ENCODE results near the gene SP140.
"Not testable (repeated sequence)": the region's sequence is repeated elsewhere in the genome, so short reads cannot be mapped to it uniquely, and the experiment has no call there.

The SP140 gene

DNA sequence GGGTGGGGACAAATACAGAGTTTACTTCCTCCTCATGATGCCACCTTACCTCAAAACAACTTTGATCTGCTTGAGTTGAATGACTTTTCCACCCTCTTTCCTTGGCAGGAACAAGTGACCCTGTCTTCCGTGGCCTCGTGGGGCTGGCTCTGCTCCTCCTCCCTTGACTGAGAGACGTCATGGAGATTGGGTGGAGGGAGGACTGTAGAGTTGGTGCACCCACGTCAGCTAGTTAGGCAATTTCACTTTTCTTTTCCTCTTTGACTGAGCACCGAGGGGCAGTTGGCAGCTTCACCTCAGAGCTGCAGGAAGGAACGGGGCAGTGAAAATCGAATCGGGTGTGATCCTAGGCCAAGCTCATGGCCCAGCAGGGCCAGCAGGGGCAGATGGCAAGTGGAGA, at the start of gene SP140:
TSS of gene SP140 (plus strand) at position 251 of the 400 bp plus-strand sequence. CDS start at position 360, 109 bp downstream.
- no peak for DNase-seq (ENCODE audit: low read depth)

- DNase-seq (ENCODE audit: low read depth) = no peak
These were observed 48.5 kb upstream of the SP140 start for GRCh38 chr2:230176996-230177395.

- DNase-seq (ENCODE audit: low read depth) = no peak
These were observed 46.7 kb upstream of the SP140 start for GRCh38 chr2:230178546-230179485.

GRCh38 chr2:230179907-230180306, 45.6 kb upstream of the SP140 start:
- no peak for DNase-seq (ENCODE audit: low read depth)

GRCh38 chr2:230181195-230181594, 44.3 kb upstream of the SP140 start:
- DNase-seq (ENCODE audit: low read depth) = no peak

GRCh38 chr2:230184727-230185578, 40.6 kb upstream of the SP140 start:
- DNase-seq (ENCODE audit: low read depth) = no peak

- DNase-seq (ENCODE audit: low read depth) = no peak
These were observed 23.0 kb upstream of the SP140 start for GRCh38 chr2:230202430-230203109.

DNA sequence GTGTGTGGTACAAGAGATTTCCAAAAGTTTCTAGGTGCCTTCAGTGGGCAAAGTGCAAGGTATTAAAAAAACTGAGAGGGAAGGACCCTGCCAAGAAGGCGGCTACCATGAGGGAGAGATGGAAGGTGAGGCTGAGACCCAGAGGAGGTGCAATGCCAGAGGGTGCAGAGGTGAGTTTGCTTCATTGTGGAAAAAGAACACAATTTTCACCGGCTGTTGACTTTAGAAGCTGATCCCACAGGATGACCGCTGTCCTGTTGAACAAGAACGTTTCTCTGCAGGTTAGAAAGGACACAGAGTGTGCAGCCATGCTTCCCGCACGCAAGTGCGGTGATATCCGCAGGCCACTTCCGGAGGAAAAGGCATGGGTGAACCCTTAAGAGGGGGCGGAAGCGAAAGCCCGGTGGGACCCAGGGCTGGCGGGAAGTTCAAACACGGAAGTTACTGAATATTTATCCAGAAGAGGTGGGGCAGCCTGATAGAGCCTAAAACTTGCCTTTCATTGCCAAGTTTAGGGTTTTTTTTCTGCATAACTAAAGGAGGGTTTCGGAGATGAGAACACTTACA, 22.3 kb upstream of the SP140 start:
- no peak for DNase-seq (ENCODE audit: low read depth)

- no peak for DNase-seq (ENCODE audit: low read depth)
These were observed 20.5 kb upstream of the SP140 start for GRCh38 chr2:230205034-230205433.

DNA sequence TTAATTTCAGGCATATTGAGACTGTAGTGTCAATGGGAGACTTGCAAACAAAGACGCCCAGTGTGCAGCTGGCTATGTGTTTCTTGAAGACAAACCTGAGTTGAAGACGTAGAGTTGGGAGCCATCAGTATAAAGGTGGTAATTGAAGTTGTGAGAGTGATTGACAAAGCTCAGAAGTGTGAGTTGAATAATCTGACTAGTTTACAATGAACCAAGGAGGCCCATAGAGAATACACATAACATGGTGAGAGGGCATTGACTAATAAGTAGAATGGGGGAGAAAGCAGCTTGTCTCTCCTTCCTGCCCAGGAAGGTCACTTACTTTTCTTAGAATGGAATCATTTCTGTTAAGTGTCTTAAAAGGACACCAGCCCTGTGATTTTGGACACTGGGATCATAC, 19.8 kb upstream of the SP140 start:
- DNase-seq (ENCODE audit: low read depth) = no peak

DNA sequence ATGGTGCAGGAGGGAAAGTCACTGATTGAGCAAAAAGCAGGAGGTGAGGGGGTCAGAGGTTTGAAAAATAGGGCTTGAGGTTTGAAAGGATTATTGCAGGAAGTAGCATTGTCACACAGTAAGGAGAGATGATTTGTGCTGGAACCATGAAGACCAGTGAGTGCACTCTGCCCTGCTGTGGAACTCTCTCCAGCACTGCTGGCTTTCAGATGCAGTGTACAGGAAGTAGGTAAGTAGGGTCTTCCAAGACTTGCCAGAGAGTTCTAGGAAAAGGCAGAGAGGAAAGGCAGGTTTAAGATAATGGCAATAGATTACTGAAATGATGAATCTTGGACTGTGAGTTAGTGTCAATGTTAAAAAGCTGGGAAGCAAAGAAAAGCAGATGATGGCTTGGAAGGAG, 17.0 kb upstream of the SP140 start:
- DNase-seq (ENCODE audit: low read depth) = no peak

- DNase-seq (ENCODE audit: low read depth) = no peak
These were observed 16.0 kb upstream of the SP140 start for GRCh38 chr2:230209422-230210051.

- DNase-seq (ENCODE audit: low read depth) = no peak
These were observed 9.0 kb upstream of the SP140 start for GRCh38 chr2:230216489-230216888.

DNA sequence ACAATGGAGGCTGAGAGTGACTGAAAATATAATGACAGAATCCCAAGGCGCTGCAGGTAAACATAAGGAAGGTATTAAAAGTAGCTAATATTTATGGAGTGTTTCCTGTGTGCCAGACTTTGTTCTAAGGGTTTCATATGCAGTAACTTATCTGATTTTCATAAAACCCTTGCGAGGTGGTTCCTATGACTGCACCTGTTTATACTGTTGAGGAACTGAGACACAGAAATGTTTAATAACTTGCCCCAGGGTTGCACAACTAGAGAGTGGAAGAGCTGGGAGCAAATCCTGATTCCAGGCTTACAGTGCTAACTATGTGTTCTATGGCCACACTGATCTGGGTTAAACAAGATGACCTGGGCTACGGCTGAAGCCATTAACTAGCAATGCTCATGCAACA, 8.1 kb upstream of the SP140 start:
- DNase-seq (ENCODE audit: low read depth) = no peak

DNA sequence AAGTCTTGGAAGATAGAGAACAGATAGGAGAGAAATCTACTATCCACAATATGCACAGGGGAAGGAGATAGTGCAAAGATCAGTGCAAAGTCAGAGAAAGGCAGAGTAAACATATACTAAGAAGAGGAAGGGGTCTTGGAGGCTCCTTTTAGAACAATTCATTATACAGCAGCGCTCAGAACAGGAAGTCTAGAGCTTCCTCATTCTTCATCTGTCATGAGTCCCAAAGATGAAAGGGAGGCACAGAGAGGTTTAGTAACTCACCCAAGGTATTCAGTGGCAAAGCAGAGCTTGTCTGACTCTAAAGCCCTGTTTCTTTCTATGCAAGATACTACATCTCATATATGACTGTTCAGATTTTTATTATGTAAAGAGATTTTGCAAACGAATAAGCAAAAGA, 7.1 kb upstream of the SP140 start:
- no peak for DNase-seq (ENCODE audit: low read depth)

DNA sequence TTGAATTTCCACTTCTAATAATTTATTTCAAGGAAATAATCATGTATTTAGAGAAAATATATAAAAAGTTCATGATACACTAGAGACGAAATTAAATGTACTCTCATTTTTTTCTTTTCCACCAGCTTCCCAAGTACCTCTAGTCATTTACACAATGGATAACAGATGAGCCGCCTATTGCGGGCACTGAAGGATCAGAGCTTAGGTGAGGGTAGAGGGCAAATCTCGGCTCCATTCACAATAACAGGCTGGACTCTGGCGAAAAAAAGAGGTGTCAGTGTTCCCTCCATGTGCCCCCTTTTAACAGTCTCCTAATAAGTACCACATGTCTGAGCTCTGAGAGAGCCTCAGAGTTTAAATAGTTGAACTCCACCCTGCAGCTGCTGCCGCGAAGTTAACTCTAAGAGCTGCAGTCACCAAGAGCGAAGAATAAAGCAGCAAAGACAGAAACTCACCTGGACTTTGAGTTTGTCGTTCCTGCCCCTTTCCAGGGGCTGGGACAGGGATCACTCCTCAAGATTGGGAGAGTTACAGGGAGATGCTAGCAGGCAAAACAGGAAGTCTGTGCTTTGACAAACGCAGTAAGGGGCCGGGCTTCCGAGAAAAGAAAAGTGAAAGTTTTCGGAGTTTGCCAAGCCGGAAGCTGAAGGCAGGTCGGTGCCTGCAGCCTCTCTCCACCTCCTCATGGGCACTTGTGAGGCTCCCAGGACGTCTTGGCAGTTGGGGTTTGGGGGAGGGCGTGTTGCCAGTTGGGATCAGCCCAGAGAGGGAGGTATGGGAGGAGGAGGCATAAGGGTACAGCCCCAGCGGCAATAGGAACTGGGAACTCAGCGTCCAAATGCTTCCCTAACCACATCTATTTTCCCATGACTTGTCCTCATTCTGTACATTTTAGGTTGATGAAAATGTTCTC, 5.9 kb upstream of the SP140 start, which contains the start of gene SP110:
TSS of gene SP110 (minus strand) at position 566 of the 913 bp plus-strand sequence. CDS start 3,057 bp downstream, outside the sequence.
- DNase-seq (ENCODE audit: low read depth) = peak; percentile 79

- DNase-seq (ENCODE audit: low read depth) = no peak
These were observed 5.1 kb upstream of the SP140 start for GRCh38 chr2:230220347-230220969.

DNA sequence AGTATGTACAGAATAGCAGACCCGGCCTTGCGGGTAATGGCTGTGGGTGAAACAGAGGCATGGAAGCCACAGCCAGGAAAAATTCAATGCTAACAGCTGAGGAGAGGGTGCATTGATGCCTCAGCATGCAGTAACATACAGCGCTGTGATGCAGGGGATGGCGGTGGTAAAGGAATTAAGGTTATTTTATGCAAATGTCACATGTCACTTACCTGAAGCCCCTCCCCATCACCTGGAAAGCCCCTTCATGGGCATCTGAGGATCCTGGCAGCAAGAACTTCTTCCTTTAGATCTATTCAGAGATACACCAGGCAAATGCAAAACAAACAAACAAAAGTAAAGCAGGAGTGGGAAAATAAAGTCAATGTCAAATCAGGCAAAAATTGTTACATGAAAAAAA, 4.0 kb upstream of the SP140 start:
- no peak for DNase-seq (ENCODE audit: low read depth)

- DNase-seq (ENCODE audit: low read depth) = not testable (repeated sequence)
These were observed 2.7 kb upstream of the SP140 start for GRCh38 chr2:230222829-230223228.

GRCh38 chr2:230224458-230224857, 1.1 kb upstream of the SP140 start:
- DNase-seq (ENCODE audit: low read depth) = no peak
